Stomach (tissue), 4 donors: ENCODE results near the gene PSME3IP1.

Experiments used
- CTCF ChIP-seq, 7 experiments: fragments of 450-650 bp in 4 of 7; fragments of 200-600 bp in 3 of 7; sonication (generic) in 3 of 7; IDR thresholded peaks; one replicate each; pipeline ENCODE4 v1.5.1; 2016 to 2019; ENCODE audit warnings: antibody characterized with exemption in 7 of 7, control low read depth in 2 of 7, mild to moderate bottlenecking in 1 of 7
- POLR2AphosphoS5 ChIP-seq, 3 donors: sonication (generic); formaldehyde crosslinking; IDR thresholded peaks; one replicate each; pipeline ENCODE4 v1.6.1; 2016; ENCODE audit warnings: antibody characterized with exemption in 3 of 3

- no peak for TF ChIP-seq CTCF (IDR thresholded peaks at IDR 0.05)
- no peak for TF ChIP-seq POLR2AphosphoS5 (IDR thresholded peaks at IDR 0.05)
Measured at GRCh38 chr16:57152096-57153093, 33.4 kb downstream of the PSME3IP1 start.
